ENCODE data around the gene MPIG6B. TPM values are rescaled to one million over a fixed set of nuclear protein-coding genes. Genes with fewer than 3 reads are reported as not detected.
"Not testable (repeated sequence)": the region's sequence is repeated elsewhere in the genome, so short reads cannot be mapped to it uniquely, and the experiment has no call there.

The MPIG6B gene
- total RNA-seq, 2 donors from 2014 or later = not detected

DNA sequence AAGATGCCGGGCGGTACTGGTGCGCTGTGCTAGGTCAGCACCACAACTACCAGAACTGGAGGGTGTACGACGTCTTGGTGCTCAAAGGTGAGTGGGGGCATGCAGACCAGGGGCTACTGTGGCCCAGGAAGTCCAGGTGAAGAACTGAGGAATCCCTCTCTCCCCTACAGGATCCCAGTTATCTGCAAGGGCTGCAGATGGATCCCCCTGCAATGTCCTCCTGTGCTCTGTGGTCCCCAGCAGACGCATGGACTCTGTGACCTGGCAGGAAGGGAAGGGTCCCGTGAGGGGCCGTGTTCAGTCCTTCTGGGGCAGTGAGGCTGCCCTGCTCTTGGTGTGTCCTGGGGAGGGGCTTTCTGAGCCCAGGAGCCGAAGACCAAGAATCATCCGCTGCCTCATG is 15.5 kb upstream of the MPIG6B start:
- H3K9me3 ChIP-seq (ENCODE audit: control insufficient read depth, low read length) = no peaks in the 10 kb centered on the region
- H3K4me1 ChIP-seq (ENCODE audit: control insufficient read depth, insufficient read depth, low read length) = no peaks in the 10 kb centered on the region
- Mint-ChIP-seq H3K9me3 (no peaks in the 10 kb centered on the region), H3K27me3 (ENCODE audit: insufficient read depth) (peaks cover 2% of the 10 kb centered on the region), H3K4me1 (peaks cover 10% of the 10 kb centered on the region), H3K4me3 (no peak overlapping the region), H3K27ac (no peak overlapping the region), H3K36me3 (ENCODE audit: low read depth) (no peaks in the 10 kb centered on the region)
- WGBS, 2 experiments (ENCODE audit: insufficient coverage in 1 of 2, insufficient read length in 1 of 2) = 93 to 97% methylated on average over 10 of the region's 10 CpGs
- no peak overlapping the region for H3K4me3 ChIP-seq (ENCODE audit: low read length)
- H3K9ac ChIP-seq (ENCODE audit: extremely low read depth, low read length, poor library complexity, severe bottlenecking) = no peak overlapping the region
- TF ChIP-seq, protein P1, sequence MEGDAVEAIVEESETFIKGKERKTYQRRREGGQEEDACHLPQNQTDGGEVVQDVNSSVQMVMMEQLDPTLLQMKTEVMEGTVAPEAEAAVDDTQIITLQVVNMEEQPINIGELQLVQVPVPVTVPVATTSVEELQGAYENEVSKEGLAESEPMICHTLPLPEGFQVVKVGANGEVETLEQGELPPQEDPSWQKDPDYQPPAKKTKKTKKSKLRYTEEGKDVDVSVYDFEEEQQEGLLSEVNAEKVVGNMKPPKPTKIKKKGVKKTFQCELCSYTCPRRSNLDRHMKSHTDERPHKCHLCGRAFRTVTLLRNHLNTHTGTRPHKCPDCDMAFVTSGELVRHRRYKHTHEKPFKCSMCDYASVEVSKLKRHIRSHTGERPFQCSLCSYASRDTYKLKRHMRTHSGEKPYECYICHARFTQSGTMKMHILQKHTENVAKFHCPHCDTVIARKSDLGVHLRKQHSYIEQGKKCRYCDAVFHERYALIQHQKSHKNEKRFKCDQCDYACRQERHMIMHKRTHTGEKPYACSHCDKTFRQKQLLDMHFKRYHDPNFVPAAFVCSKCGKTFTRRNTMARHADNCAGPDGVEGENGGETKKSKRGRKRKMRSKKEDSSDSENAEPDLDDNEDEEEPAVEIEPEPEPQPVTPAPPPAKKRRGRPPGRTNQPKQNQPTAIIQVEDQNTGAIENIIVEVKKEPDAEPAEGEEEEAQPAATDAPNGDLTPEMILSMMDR (conservative IDR thresholded peaks at IDR 0.05) = no peak
- H3K27ac ChIP-seq (ENCODE audit: low read depth, low read length) = no peak overlapping the region
- no peaks in the 10 kb centered on the region for H3K27me3 ChIP-seq (ENCODE audit: control insufficient read depth, insufficient read depth, low read length, poor library complexity, severe bottlenecking)
- no peak for DNase-seq
- H3K36me3 ChIP-seq (ENCODE audit: control insufficient read depth, insufficient read depth, low read length) = no peaks in the 10 kb centered on the region

DNA sequence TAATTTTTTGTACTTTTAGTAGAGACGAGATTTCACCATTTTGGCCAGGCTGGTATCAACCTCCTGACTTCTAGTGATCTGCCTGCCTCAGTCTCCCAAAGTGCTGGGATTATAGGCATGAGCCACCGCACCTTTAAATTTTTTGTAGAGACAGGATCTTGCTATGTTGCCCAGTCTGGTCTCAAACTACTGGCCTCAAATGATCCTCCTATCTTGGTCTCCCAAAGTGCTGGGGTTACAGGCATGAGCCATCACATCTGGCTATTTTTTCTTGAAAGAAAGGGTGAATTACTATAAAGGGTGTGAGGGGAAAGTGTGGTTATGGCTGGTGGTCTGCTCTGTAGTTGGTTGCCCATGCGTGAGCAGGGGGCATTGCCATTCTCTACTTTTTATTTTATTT is 14.9 kb upstream of the MPIG6B start:
- peaks cover 2% of the 10 kb centered on the region for H3K27me3 Mint-ChIP-seq (ENCODE audit: insufficient read depth)
- no peak overlapping the region for H3K27ac ChIP-seq (ENCODE audit: low read depth, low read length)
- H3K4me3 ChIP-seq (ENCODE audit: low read length) = no peak overlapping the region
- H3K36me3 ChIP-seq (ENCODE audit: control insufficient read depth, insufficient read depth, low read length) = no peaks in the 10 kb centered on the region
- H3K4me3 Mint-ChIP-seq = no peak overlapping the region
- H3K4me1 Mint-ChIP-seq = peaks cover 14% of the 10 kb centered on the region
- H3K9ac ChIP-seq (ENCODE audit: extremely low read depth, low read length, poor library complexity, severe bottlenecking) = no peak overlapping the region
- no peaks in the 10 kb centered on the region for H3K4me1 ChIP-seq (ENCODE audit: control insufficient read depth, insufficient read depth, low read length)
- 85 to 95% methylated on average over 2 of the region's 3 CpGs for WGBS, 2 experiments (ENCODE audit: insufficient coverage in 1 of 2, insufficient read length in 1 of 2)
- H3K36me3 Mint-ChIP-seq (ENCODE audit: low read depth) = no peaks in the 10 kb centered on the region
- no peaks in the 10 kb centered on the region for H3K27me3 ChIP-seq (ENCODE audit: control insufficient read depth, insufficient read depth, low read length, poor library complexity, severe bottlenecking)
- no peaks in the 10 kb centered on the region for H3K9me3 Mint-ChIP-seq
- no peak for DNase-seq
- no peaks in the 10 kb centered on the region for H3K9me3 ChIP-seq (ENCODE audit: control insufficient read depth, low read length)
- no peak overlapping the region for H3K27ac Mint-ChIP-seq
- TF ChIP-seq, protein P1 (conservative IDR thresholded peaks at IDR 0.05) = no peak

DNA sequence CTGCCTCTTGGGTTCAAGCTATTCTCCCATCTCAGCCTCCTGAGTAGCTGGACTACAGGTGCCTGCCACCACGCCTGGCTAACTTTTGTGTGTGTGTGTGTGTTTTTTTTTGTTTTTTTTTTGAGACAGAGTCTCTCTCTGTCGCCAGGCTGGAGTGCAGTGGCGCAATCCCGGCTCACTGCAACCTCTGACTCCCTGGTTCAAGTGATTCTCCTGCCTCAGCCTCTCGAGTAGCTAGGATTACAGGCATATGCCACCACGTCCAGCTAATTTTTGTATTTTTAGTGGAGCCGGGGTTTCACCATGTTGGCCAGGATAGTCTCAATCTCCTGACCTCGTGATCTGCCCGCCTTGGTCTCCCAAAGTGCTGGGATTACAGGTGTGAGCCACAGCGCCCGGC is 14.0 kb upstream of the MPIG6B start:
- not testable (repeated sequence) for H3K36me3 Mint-ChIP-seq (ENCODE audit: low read depth); DNase-seq; H3K9me3 Mint-ChIP-seq; H3K4me3 Mint-ChIP-seq; H3K27ac Mint-ChIP-seq; H3K4me1 ChIP-seq (ENCODE audit: control insufficient read depth, insufficient read depth, low read length); H3K9me3 ChIP-seq (ENCODE audit: control insufficient read depth, low read length); H3K27me3 Mint-ChIP-seq (ENCODE audit: insufficient read depth); H3K4me3 ChIP-seq (ENCODE audit: low read length); H3K9ac ChIP-seq (ENCODE audit: extremely low read depth, low read length, poor library complexity, severe bottlenecking); H3K27ac ChIP-seq (ENCODE audit: low read depth, low read length); H3K27me3 ChIP-seq (ENCODE audit: control insufficient read depth, insufficient read depth, low read length, poor library complexity, severe bottlenecking); H3K36me3 ChIP-seq (ENCODE audit: control insufficient read depth, insufficient read depth, low read length)
- 89 to 95% methylated on average over 5 to 11 of the region's 11 CpGs for WGBS, 2 experiments (ENCODE audit: insufficient coverage in 1 of 2, insufficient read length in 1 of 2)
- H3K4me1 Mint-ChIP-seq = peaks cover 23% of the 10 kb centered on the region

DNA sequence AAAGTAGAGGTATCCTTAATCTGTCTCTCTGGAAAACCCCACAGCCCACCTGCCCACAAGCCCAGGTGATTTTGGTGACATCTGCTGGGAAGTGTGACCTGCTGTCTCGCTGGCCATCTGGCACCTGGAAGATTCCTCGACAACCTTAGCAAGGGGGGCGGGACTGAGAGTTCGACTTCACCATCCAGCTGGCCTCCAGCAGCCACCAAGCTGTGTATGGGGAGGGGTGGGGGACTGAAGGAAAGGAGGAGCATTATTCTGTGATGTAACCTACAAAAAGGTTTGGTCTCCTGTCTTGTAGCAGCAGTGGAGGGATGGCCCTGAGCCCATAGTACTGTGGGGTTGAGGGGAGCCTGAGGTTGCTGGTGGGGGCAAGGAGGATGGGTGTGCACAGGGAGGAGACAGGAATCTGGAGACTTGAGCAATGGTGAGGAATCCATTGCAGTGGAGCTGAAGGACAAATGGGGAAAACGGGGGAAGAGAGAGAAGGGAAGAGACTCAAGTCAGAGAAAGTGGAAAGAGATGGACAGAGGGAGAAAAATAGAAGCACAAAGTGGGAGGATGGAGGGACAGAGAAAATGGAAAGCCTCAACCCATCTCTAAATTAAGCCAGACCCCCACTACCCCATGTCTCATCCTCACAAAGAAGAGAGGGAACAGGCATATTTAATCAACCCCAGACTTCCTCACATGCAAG is 12.5 kb upstream of the MPIG6B start:
- Histone ChIP-seq H3K27ac (ENCODE audit: low read depth, low read length) (no peak overlapping the region), H3K36me3 (ENCODE audit: control insufficient read depth, insufficient read depth, low read length) (no peaks in the 10 kb centered on the region), H3K9ac (ENCODE audit: extremely low read depth, low read length, poor library complexity, severe bottlenecking) (no peak overlapping the region), H3K9me3 (ENCODE audit: control insufficient read depth, low read length) (no peaks in the 10 kb centered on the region), H3K4me1 (ENCODE audit: control insufficient read depth, insufficient read depth, low read length) (peaks cover 7% of the 10 kb centered on the region), H3K4me3 (ENCODE audit: low read length) (no peak overlapping the region), H3K27me3 (ENCODE audit: control insufficient read depth, insufficient read depth, low read length, poor library complexity, severe bottlenecking) (no peaks in the 10 kb centered on the region)
- 71 to 79% methylated on average over 1 to 5 of the region's 5 CpGs for WGBS, 2 experiments (ENCODE audit: insufficient coverage in 1 of 2, insufficient read length in 1 of 2)
- Mint-ChIP-seq H3K9me3 (no peaks in the 10 kb centered on the region), H3K4me1 (peaks cover 30% of the 10 kb centered on the region), H3K27me3 (ENCODE audit: insufficient read depth) (peaks cover 2% of the 10 kb centered on the region), H3K27ac (peak overlapping the region; percentile 46), H3K4me3 (no peak overlapping the region), H3K36me3 (ENCODE audit: low read depth) (no peaks in the 10 kb centered on the region)
- TF ChIP-seq, protein P1 (conservative IDR thresholded peaks at IDR 0.05) = no peak
- peak; percentile 58 for DNase-seq
